Testis (tissue), 3 donors: ENCODE measurements around the gene CALHM3. TPM values are rescaled to one million over a fixed set of nuclear protein-coding genes. Genes with fewer than 3 reads are reported as not detected.

Experiments
- DNase-seq: peaks from one replicate; pipeline ENCODE4 v3.0.0-alpha.2; 2019
- H3K27ac ChIP-seq, 2 donors: fragments of 200-600 bp; sonication (generic); one replicate each; pipeline ENCODE4 v1.5.1; 2019
- H3K27me3 ChIP-seq: fragments of 200-600 bp; sonication (generic); one replicate; pipeline ENCODE4 v1.5.1; 2019
- H3K36me3 ChIP-seq: fragments of 200-600 bp; sonication (generic); one replicate; pipeline ENCODE4 v1.5.1; 2017; ENCODE audit warnings: low read depth; ENCODE audit errors: missing control alignments
- H3K4me1 ChIP-seq: fragments of 200-600 bp; sonication (generic); one replicate; pipeline ENCODE4 v1.5.1; 2019
- H3K4me3 ChIP-seq, 2 donors: fragments of 200-600 bp; sonication (generic); one replicate each; pipeline ENCODE4 v1.5.1; 2017 to 2019
- H3K9me3 ChIP-seq: fragments of 200-600 bp; sonication (generic); one replicate; pipeline ENCODE4 v1.5.1; 2017
- CTCF ChIP-seq, 3 experiments: fragments of 450-650 bp in 2 of 3; fragments of 200-600 bp in 1 of 3; sonication (generic) in 1 of 3; IDR thresholded peaks; one replicate each; pipeline ENCODE4 v1.5.1; 2016 to 2019; ENCODE audit warnings: antibody characterized with exemption in 3 of 3, mild to moderate bottlenecking in 2 of 3, moderate library complexity in 1 of 3
- POLR2A ChIP-seq: fragments of 450-650 bp; IDR thresholded peaks from one replicate; pipeline ENCODE4 v1.6.1; 2017; ENCODE audit warnings: antibody characterized with exemption, mild to moderate bottlenecking, moderate library complexity
- WGBS, 2 donors: methylation state at CpG; one replicate each; pipeline ENCODE4 v1.1.5; 2018; 5-methylcytosine and 5-hydroxymethylcytosine counted together
- intact Hi-C: fragments of 100-400 bp; cut with DNase I; formaldehyde crosslinking; loops from one replicate; pipeline ENCODE4 v1.15.1; 2023; ENCODE audit warnings: low total_unique reads
- polyA plus RNA-seq: library from polyadenylated mRNA; stranded (reverse); fragments of 350-450 nt; fragmentation: Illumina TruSeq; extraction: RNeasy Lipid Tissue Mini Kit (QIAGEN cat#74804); gene quantifications from one replicate; pipeline ENCODE4 v1.2.3, GENCODE V29; 2014; ENCODE audit warnings: low read depth, low replicate concordance; ENCODE audit not compliant: insufficient read depth
- total RNA-seq, 2 donors: library from RNA; depleted of rRNA; stranded (reverse); fragments of >200 nt; gene quantifications; one replicate each; pipeline ENCODE4 v1.2.3, GENCODE V29; 2016

Gene CALHM3
- total and polyA plus RNA-seq, 3 donors from 2014 or later: 0.39 to 0.93 (median 0.88) TPM

- Histone ChIP-seq H3K27ac (peak overlapping the region; percentile 70 to 83), H3K9me3 (no peaks in the 10 kb centered on the region), H3K27me3 (no peaks in the 10 kb centered on the region), H3K4me3 (no peak overlapping the region), H3K36me3 (no peaks in the 10 kb centered on the region), H3K4me1 (peaks cover 71% of the 10 kb centered on the region)
- intact Hi-C loops: no loop called here
- no peak for DNase-seq
- no peak for TF ChIP-seq POLR2A
- no peak for TF ChIP-seq CTCF (IDR thresholded peaks at IDR 0.05)
- 89 to 94% methylated on average over 9 of the region's 9 CpGs for WGBS, 2 donors
Observed at GRCh38 chr10:103445366-103445765, 33.7 kb downstream of the CALHM3 start.

GRCh38 chr10:103444478-103444877 is 34.6 kb downstream of the CALHM3 start:
- no peak for DNase-seq
- no peaks in the 10 kb centered on the region for H3K9me3 ChIP-seq
- no peak for TF ChIP-seq CTCF (IDR thresholded peaks at IDR 0.05)
- TF ChIP-seq POLR2A: no peak
- no peaks in the 10 kb centered on the region for H3K27me3 ChIP-seq
- no peaks in the 10 kb centered on the region for H3K36me3 ChIP-seq
- 74 to 82% methylated on average over 9 to 10 of the region's 10 CpGs for WGBS, 2 donors
- peak overlapping the region in 1 of 2 donors; percentile 83 for H3K27ac ChIP-seq
- no peak overlapping the region for H3K4me3 ChIP-seq
- intact Hi-C loops: no loop called here
- H3K4me1 ChIP-seq: peaks cover 62% of the 10 kb centered on the region

GRCh38 chr10:103443475-103444185 is 35.4 kb downstream of the CALHM3 start:
- WGBS, 2 donors: 92% methylated on average over 21 to 23 of the region's 23 CpGs

GRCh38 chr10:103442031-103442461 is 37.0 kb downstream of the CALHM3 start:
- WGBS, 2 donors: 29 to 48% methylated on average over 12 to 13 of the region's 13 CpGs
- Histone ChIP-seq H3K27ac (peak overlapping the region; percentile 72 to 85), H3K36me3 (no peaks in the 10 kb centered on the region), H3K4me3 (no peak overlapping the region), H3K9me3 (no peaks in the 10 kb centered on the region), H3K27me3 (no peaks in the 10 kb centered on the region), H3K4me1 (peaks cover 38% of the 10 kb centered on the region)
- DNase-seq: peak; percentile 76
- TF ChIP-seq POLR2A (no peak), CTCF (IDR thresholded peaks at IDR 0.05) (no peak)
- intact Hi-C loops: no loop called here

More at GRCh38 chr10:103443475-103444185, 35.4 kb downstream of the CALHM3 start:
- intact Hi-C loops: no loop called here
- DNase-seq: no peak
- no peaks in the 10 kb centered on the region for H3K27me3 ChIP-seq
- H3K4me3 ChIP-seq: no peak overlapping the region
- no peak for TF ChIP-seq POLR2A
- H3K9me3 ChIP-seq: no peaks in the 10 kb centered on the region
- H3K36me3 ChIP-seq: no peaks in the 10 kb centered on the region
- H3K27ac ChIP-seq: peak overlapping the region; percentile 72 to 85
- H3K4me1 ChIP-seq: peaks cover 54% of the 10 kb centered on the region

- intact Hi-C loops: no loop called here
- no peak overlapping the region for H3K4me3 ChIP-seq
- peak overlapping the region; percentile 72 to 85 for H3K27ac ChIP-seq
- peaks cover 33% of the 10 kb centered on the region for H3K4me1 ChIP-seq
- DNase-seq: no peak
- H3K9me3 ChIP-seq: no peaks in the 10 kb centered on the region
- no peaks in the 10 kb centered on the region for H3K36me3 ChIP-seq
- TF ChIP-seq CTCF (IDR thresholded peaks at IDR 0.05) (no peak), POLR2A (no peak)
- no peaks in the 10 kb centered on the region for H3K27me3 ChIP-seq
- WGBS, 2 donors: 35 to 45% methylated on average over 2 to 8 of the region's 8 CpGs
Observed at GRCh38 chr10:103441611-103442010, 37.4 kb downstream of the CALHM3 start.
